ENCODE data around the gene FBXL7. TPM values are rescaled to one million over a fixed set of nuclear protein-coding genes. Genes with fewer than 3 reads are reported as not detected.

Gene FBXL7
- total and polyA plus RNA-seq, 2 donors: 15.3 to 30.3 TPM

- Histone ChIP-seq H3K27ac (ENCODE audit: low read depth) (no peak overlapping the region), H3K4me1 (ENCODE audit: insufficient read depth) (no peaks in the 10 kb centered on the region), H3K36me3 (ENCODE audit: insufficient read depth) (no peaks in the 10 kb centered on the region), H3K4me3 (ENCODE audit: low read depth, low read length) (no peak overlapping the region)
- DNase-seq (ENCODE audit: extremely low spot score): no peak
- 97% methylated on average over 1 of the region's 1 CpG for WGBS
Measured at GRCh38 chr5:15564957-15565356, 65.0 kb downstream of the FBXL7 start.

GRCh38 chr5:15566306-15566705, 66.3 kb downstream of the FBXL7 start:
- 90% methylated on average over 4 of the region's 4 CpGs for WGBS

GRCh38 chr5:15566789-15567188, 66.8 kb downstream of the FBXL7 start:
- no peak for DNase-seq (ENCODE audit: extremely low spot score)
- no peak overlapping the region for H3K4me3 ChIP-seq (ENCODE audit: low read depth, low read length)
- H3K27ac ChIP-seq (ENCODE audit: low read depth): no peak overlapping the region
- no peaks in the 10 kb centered on the region for H3K4me1 ChIP-seq (ENCODE audit: insufficient read depth)
- H3K36me3 ChIP-seq (ENCODE audit: insufficient read depth): no peaks in the 10 kb centered on the region

More at GRCh38 chr5:15566306-15566705, 66.3 kb downstream of the FBXL7 start:
- H3K4me1 ChIP-seq (ENCODE audit: insufficient read depth): no peaks in the 10 kb centered on the region
- no peak overlapping the region for H3K27ac ChIP-seq (ENCODE audit: low read depth)
- no peak for DNase-seq (ENCODE audit: extremely low spot score)
- no peak overlapping the region for H3K4me3 ChIP-seq (ENCODE audit: low read depth, low read length)
- H3K36me3 ChIP-seq (ENCODE audit: insufficient read depth): no peaks in the 10 kb centered on the region

- H3K4me1 ChIP-seq (ENCODE audit: insufficient read depth): no peaks in the 10 kb centered on the region
- no peak overlapping the region for H3K4me3 ChIP-seq (ENCODE audit: low read depth, low read length)
- no peak for DNase-seq (ENCODE audit: extremely low spot score)
- no peaks in the 10 kb centered on the region for H3K36me3 ChIP-seq (ENCODE audit: insufficient read depth)
- H3K27ac ChIP-seq (ENCODE audit: low read depth): no peak overlapping the region
- WGBS: 93% methylated on average over 5 of the region's 5 CpGs
Measured at GRCh38 chr5:15570491-15570890, 70.5 kb downstream of the FBXL7 start.

GRCh38 chr5:15571081-15571480, 71.1 kb downstream of the FBXL7 start:
- 88% methylated on average over 1 of the region's 1 CpG for WGBS
- no peak for DNase-seq (ENCODE audit: extremely low spot score)
- no peaks in the 10 kb centered on the region for H3K36me3 ChIP-seq (ENCODE audit: insufficient read depth)

GRCh38 chr5:15571618-15572017, 71.6 kb downstream of the FBXL7 start:
- WGBS: 95% methylated on average over 7 of the region's 7 CpGs
- H3K36me3 ChIP-seq (ENCODE audit: insufficient read depth): no peaks in the 10 kb centered on the region
- no peak for DNase-seq (ENCODE audit: extremely low spot score)
- H3K4me1 ChIP-seq (ENCODE audit: insufficient read depth): no peaks in the 10 kb centered on the region
- no peak overlapping the region for H3K4me3 ChIP-seq (ENCODE audit: low read depth, low read length)
- H3K27ac ChIP-seq (ENCODE audit: low read depth): no peak overlapping the region

More at GRCh38 chr5:15571081-15571480, 71.1 kb downstream of the FBXL7 start:
- Histone ChIP-seq H3K4me1 (ENCODE audit: insufficient read depth) (no peaks in the 10 kb centered on the region), H3K4me3 (ENCODE audit: low read depth, low read length) (no peak overlapping the region), H3K27ac (ENCODE audit: low read depth) (no peak overlapping the region)

GRCh38 chr5:15573590-15573989, 73.6 kb downstream of the FBXL7 start:
- H3K4me1 ChIP-seq (ENCODE audit: insufficient read depth): no peaks in the 10 kb centered on the region
- no peak overlapping the region for H3K27ac ChIP-seq (ENCODE audit: low read depth)
- H3K36me3 ChIP-seq (ENCODE audit: insufficient read depth): no peaks in the 10 kb centered on the region
- WGBS: 55% methylated on average over 4 of the region's 4 CpGs
- H3K4me3 ChIP-seq (ENCODE audit: low read depth, low read length): no peak overlapping the region
- no peak for DNase-seq (ENCODE audit: extremely low spot score)

GRCh38 chr5:15574128-15574527, 74.1 kb downstream of the FBXL7 start:
- Histone ChIP-seq H3K4me1 (ENCODE audit: insufficient read depth) (no peaks in the 10 kb centered on the region), H3K4me3 (ENCODE audit: low read depth, low read length) (no peak overlapping the region), H3K27ac (ENCODE audit: low read depth) (no peak overlapping the region), H3K36me3 (ENCODE audit: insufficient read depth) (no peaks in the 10 kb centered on the region)
- 93% methylated on average over 1 of the region's 1 CpG for WGBS
- no peak for DNase-seq (ENCODE audit: extremely low spot score)

- no peaks in the 10 kb centered on the region for H3K4me1 ChIP-seq (ENCODE audit: insufficient read depth)
- no peak for DNase-seq (ENCODE audit: extremely low spot score)
- no peak overlapping the region for H3K4me3 ChIP-seq (ENCODE audit: low read depth, low read length)
- H3K27ac ChIP-seq (ENCODE audit: low read depth): no peak overlapping the region
- WGBS: 41% methylated on average over 3 of the region's 3 CpGs
- no peaks in the 10 kb centered on the region for H3K36me3 ChIP-seq (ENCODE audit: insufficient read depth)
Measured at GRCh38 chr5:15574806-15575325, 74.9 kb downstream of the FBXL7 start.

- peaks cover 2% of the 10 kb centered on the region for H3K36me3 ChIP-seq (ENCODE audit: insufficient read depth)
- H3K27ac ChIP-seq (ENCODE audit: low read depth): no peak overlapping the region
- no peak for DNase-seq (ENCODE audit: extremely low spot score)
- H3K4me3 ChIP-seq (ENCODE audit: low read depth, low read length): no peak overlapping the region
- H3K4me1 ChIP-seq (ENCODE audit: insufficient read depth): no peaks in the 10 kb centered on the region
Measured at GRCh38 chr5:15575666-15576065, 75.7 kb downstream of the FBXL7 start.

GRCh38 chr5:15577132-15577531, 77.2 kb downstream of the FBXL7 start:
- 79% methylated on average over 10 of the region's 10 CpGs for WGBS
- Histone ChIP-seq H3K36me3 (ENCODE audit: insufficient read depth) (peaks cover 2% of the 10 kb centered on the region), H3K27ac (ENCODE audit: low read depth) (no peak overlapping the region), H3K4me1 (ENCODE audit: insufficient read depth) (no peaks in the 10 kb centered on the region), H3K4me3 (ENCODE audit: low read depth, low read length) (no peak overlapping the region)
- DNase-seq (ENCODE audit: extremely low spot score): no peak

GRCh38 chr5:15577831-15578230, 77.9 kb downstream of the FBXL7 start:
- DNase-seq (ENCODE audit: extremely low spot score): no peak
- no peaks in the 10 kb centered on the region for H3K4me1 ChIP-seq (ENCODE audit: insufficient read depth)
- no peak overlapping the region for H3K4me3 ChIP-seq (ENCODE audit: low read depth, low read length)
- WGBS: 70% methylated on average over 2 of the region's 2 CpGs
- peaks cover 2% of the 10 kb centered on the region for H3K36me3 ChIP-seq (ENCODE audit: insufficient read depth)
- H3K27ac ChIP-seq (ENCODE audit: low read depth): no peak overlapping the region

- no peak overlapping the region for H3K27ac ChIP-seq (ENCODE audit: low read depth)
- WGBS: 83% methylated on average over 3 of the region's 3 CpGs
- H3K4me3 ChIP-seq (ENCODE audit: low read depth, low read length): no peak overlapping the region
- peaks cover 2% of the 10 kb centered on the region for H3K36me3 ChIP-seq (ENCODE audit: insufficient read depth)
- no peak for DNase-seq (ENCODE audit: extremely low spot score)
- no peaks in the 10 kb centered on the region for H3K4me1 ChIP-seq (ENCODE audit: insufficient read depth)
Measured at GRCh38 chr5:15579193-15579990, 79.4 kb downstream of the FBXL7 start.

GRCh38 chr5:15584528-15584927, 84.5 kb downstream of the FBXL7 start:
- no peak overlapping the region for H3K4me3 ChIP-seq (ENCODE audit: low read depth, low read length)
- H3K36me3 ChIP-seq (ENCODE audit: insufficient read depth): peaks cover 2% of the 10 kb centered on the region
- no peaks in the 10 kb centered on the region for H3K4me1 ChIP-seq (ENCODE audit: insufficient read depth)
- DNase-seq (ENCODE audit: extremely low spot score): no peak
- WGBS: 96% methylated on average over 1 of the region's 1 CpG
- no peak overlapping the region for H3K27ac ChIP-seq (ENCODE audit: low read depth)
